H1 (cell line): ENCODE data around the gene FAHD1. TPM values are rescaled to one million over a fixed set of nuclear protein-coding genes. Genes with fewer than 3 reads are reported as not detected.

Source experiments
- ASH2L ChIP-seq: fragments of 200-600, 300-600 bp; sonication (generic); IDR thresholded peaks from one replicate; pipeline ENCODE4 v1.7.1; 2017; ENCODE audit warnings: low read length
- CHD2 ChIP-seq: IDR thresholded peaks from 2 replicates; pipeline ENCODE4 v1.6.1; 2012; ENCODE audit warnings: low read length, improper control_type of control experiment
- CTBP2 ChIP-seq: IDR thresholded peaks from 2 replicates; pipeline ENCODE4 v1.7.0; 2011; ENCODE audit warnings: borderline replicate concordance, mild to moderate bottlenecking, moderate library complexity, mixed read lengths, low read length; ENCODE audit not compliant: insufficient read depth, insufficient read length
- MAFK ChIP-seq: IDR thresholded peaks from 2 replicates; pipeline ENCODE4 v1.6.1; 2012; ENCODE audit warnings: low read depth, mild to moderate bottlenecking, improper control_type of control experiment, low read length
- MAX ChIP-seq: IDR thresholded peaks from 2 replicates; pipeline ENCODE4 v1.6.1; 2012; ENCODE audit warnings: inconsistent platforms
- RBBP5 ChIP-seq: IDR thresholded peaks from 2 replicates; pipeline ENCODE4 v1.7.1; 2012; ENCODE audit warnings: low read depth, mild to moderate bottlenecking, inconsistent platforms, low read length, moderate library complexity, borderline replicate concordance
- SIX5 ChIP-seq: IDR thresholded peaks from 2 replicates; pipeline ENCODE4 v1.6.1; 2011; ENCODE audit warnings: mild to moderate bottlenecking, low read depth, low read length
- polyA plus RNA-seq, 7 experiments: library from polyadenylated mRNA; depleted of rRNA in 3 of 7; stranded (reverse) in 5 of 7; unstranded in 2 of 7; fragments of >200 nt in 5 of 7; fragments of 200-250 nt in 2 of 7; gene quantifications; 1 replicate in 5 of 7; 2 replicates in 1 of 7; 4 replicates in 1 of 7; pipeline versions ENCODE4 v1.2.1 to v1.2.3, GENCODE V29; 2011 to 2013; ENCODE audit warnings: missing spikeins in 2 of 7, mixed read lengths in 2 of 7
- total RNA-seq: library from RNA; stranded (reverse); fragmentation: NEBNext Ultra II Directional; extraction: Animal tissue kit (Norgen Biotek cat#: 25700); gene quantifications from 2 replicates; pipeline ENCODE4 v1.2.1, GENCODE V29; 2021

FAHD1 gene
- total and polyA plus RNA-seq, 2 of the 8 experiments (the other 6 are each of a cell fraction or from before 2014, with no cell fraction given): 20.4 to 31.9 TPM

DNA sequence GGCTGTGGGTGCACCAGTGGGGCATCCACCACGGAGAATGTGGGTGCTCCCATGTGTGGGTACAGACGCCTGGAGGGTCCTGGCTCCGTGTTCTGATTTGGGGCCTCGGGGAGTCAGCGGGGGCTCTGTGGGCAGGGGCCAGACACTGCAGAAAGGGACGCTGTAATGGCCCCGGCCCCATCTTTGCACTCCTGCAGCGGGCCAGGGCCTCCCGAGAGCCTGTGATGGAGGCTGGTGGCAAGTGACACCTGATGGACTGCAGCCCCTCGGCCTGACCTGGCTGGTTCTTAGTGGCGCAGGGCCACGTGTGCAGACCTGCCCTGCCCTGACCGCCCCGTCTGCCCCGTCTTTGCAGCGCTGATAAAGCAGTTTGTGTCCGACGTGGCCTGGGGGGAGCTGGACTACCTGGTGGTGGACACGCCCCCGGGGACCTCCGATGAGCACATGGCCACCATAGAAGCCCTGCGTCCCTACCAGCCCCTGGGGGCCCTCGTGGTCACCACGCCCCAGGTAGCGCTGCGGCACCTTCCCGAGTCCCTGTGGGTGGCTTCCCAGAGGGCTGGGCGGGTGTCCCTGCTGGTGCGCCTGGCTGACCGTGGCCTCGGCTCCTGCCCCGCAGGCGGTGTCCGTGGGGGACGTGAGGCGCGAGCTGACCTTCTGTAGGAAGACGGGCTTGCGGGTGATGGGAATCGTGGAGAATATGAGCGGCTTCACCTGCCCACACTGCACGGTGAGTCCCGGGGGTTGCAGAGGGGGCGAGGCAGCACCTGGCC is 39.5 kb upstream of the FAHD1 start (continued):
- no peak for TF ChIP-seq RBBP5
- TF ChIP-seq CTBP2: no peak
- no peak for TF ChIP-seq CHD2
- no peak for TF ChIP-seq MAFK
- TF ChIP-seq SIX5: no peak
- no peak for TF ChIP-seq ASH2L
- TF ChIP-seq MAX: no peak
